ENCODE measurements around the gene FBXO34. TPM values are rescaled to one million over a fixed set of nuclear protein-coding genes. Genes with fewer than 3 reads are reported as not detected.

Gene FBXO34
- total RNA-seq, 4 donors from 2014 or later: 17.3 to 23.3 (median 18.7) TPM

- TF ChIP-seq CTCF (IDR thresholded peaks at IDR 0.05): no peak
- ATAC-seq (ENCODE audit: low FRiP score) (no peak), DNase-seq (ENCODE audit: low spot score) (no peak)
Measured at GRCh38 chr14:55401751-55402150, 130.5 kb downstream of the FBXO34 start.

Small RNA genes lying within 50 kb of the gene (small RNA-seq; reads per million reads assigned to genes)
- gene AL356801.1: not detected

Other genes starting within 250 kb of the FBXO34 start
- gene WDHD1, start 244.3 kb upstream of the FBXO34 start, total RNA-seq: 1 to 10 TPM; 1.4 to 2.0 (median 1.6) TPM
- 10 to 100 TPM; 15.9 to 25.5 (median 21.2) TPM for gene SOCS4, start 244.2 kb upstream of the FBXO34 start, total RNA-seq
- 10 to 100 TPM; 32.5 to 81.3 (median 68.8) TPM for gene MAPK1IP1L, start 219.8 kb upstream of the FBXO34 start, total RNA-seq
- 100 to 1,000 TPM; 325 to 450 (median 349) TPM for gene LGALS3, start 142.2 kb upstream of the FBXO34 start, total RNA-seq
- gene DLGAP5, start 79.8 kb upstream of the FBXO34 start, total RNA-seq: 1 to 10 TPM in 1 of 4 donors, under 1 TPM in 1, not detected in 2; 0.19 to 3.1 TPM
- gene ATG14, start 140.4 kb downstream of the FBXO34 start, total RNA-seq: 10 to 100 TPM in 1 of 4 donors, 1 to 10 TPM in 3; 7.3 to 14.8 (median 8.0) TPM
- gene TBPL2, start 169.2 kb downstream of the FBXO34 start, total RNA-seq: not detected